ENCODE data around the gene RGMA.

Gene RGMA

GRCh38 chr15:93080451-93080850, 8.6 kb downstream of the RGMA start:
- Histone ChIP-seq H3K36me3 (ENCODE audit: control insufficient read depth in 2 of 2, insufficient read depth in 2 of 2, low read length in 2 of 2) (no peaks in the 10 kb centered on the region), H3K4me1 (ENCODE audit: control insufficient read depth in 2 of 2, insufficient read depth in 2 of 2, low read length in 2 of 2) (no peaks in the 10 kb centered on the region), H3K9ac (ENCODE audit: low read depth in 1 of 2, low read length in 2 of 2) (no peak overlapping the region), H3K27ac (ENCODE audit: low read depth in 2 of 2, low read length in 2 of 2) (no peak overlapping the region), H3K27me3 (ENCODE audit: control insufficient read depth in 2 of 2, insufficient read depth in 2 of 2, low read length in 2 of 2) (peaks cover 0 to 5% of the 10 kb centered on the region in 2 donors), H3K9me3 (ENCODE audit: control insufficient read depth in 2 of 2, low read length in 2 of 2) (no peaks in the 10 kb centered on the region), H3K4me3 (ENCODE audit: low read length in 2 of 2) (no peak overlapping the region)

DNA sequence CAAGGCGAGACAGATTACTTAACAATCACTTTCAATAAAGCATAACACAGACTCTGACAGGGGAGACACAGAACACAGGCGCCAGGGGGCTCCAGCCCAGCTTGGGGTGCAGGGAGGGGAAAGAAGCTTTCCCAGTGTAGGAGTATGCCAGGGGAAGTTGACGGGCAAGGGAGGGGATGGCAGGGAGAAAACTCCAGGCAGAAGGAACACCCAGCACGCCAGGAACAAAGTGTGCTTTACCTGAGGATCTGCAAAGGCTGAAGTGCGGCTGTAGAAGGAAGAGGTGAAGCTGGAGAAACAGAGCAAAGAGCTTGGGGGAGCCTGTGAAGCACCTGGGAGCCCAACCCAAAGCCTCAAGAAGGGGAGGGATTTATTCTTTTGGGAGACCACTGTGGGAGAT, 12.1 kb downstream of the RGMA start:
- Histone ChIP-seq H3K4me3 (ENCODE audit: low read length in 2 of 2) (no peak overlapping the region), H3K36me3 (ENCODE audit: control insufficient read depth in 2 of 2, insufficient read depth in 2 of 2, low read length in 2 of 2) (no peaks in the 10 kb centered on the region), H3K27me3 (ENCODE audit: control insufficient read depth in 2 of 2, insufficient read depth in 2 of 2, low read length in 2 of 2) (peaks cover 13 to 19% of the 10 kb centered on the region in 2 donors), H3K27ac (ENCODE audit: low read depth in 2 of 2, low read length in 2 of 2) (no peak overlapping the region), H3K9me3 (ENCODE audit: control insufficient read depth in 2 of 2, low read length in 2 of 2) (no peaks in the 10 kb centered on the region), H3K4me1 (ENCODE audit: control insufficient read depth in 2 of 2, insufficient read depth in 2 of 2, low read length in 2 of 2) (peaks cover 0 to 2% of the 10 kb centered on the region in 2 donors), H3K9ac (ENCODE audit: low read depth in 1 of 2, low read length in 2 of 2) (no peak overlapping the region)

- peaks cover 0 to 2% of the 10 kb centered on the region in 2 donors for H3K4me1 ChIP-seq (ENCODE audit: control insufficient read depth in 2 of 2, insufficient read depth in 2 of 2, low read length in 2 of 2)
Measured at GRCh38 chr15:93076217-93076616, 12.8 kb downstream of the RGMA start.

GRCh38 chr15:93074599-93074998, 14.4 kb downstream of the RGMA start:
- Histone ChIP-seq H3K4me1 (ENCODE audit: control insufficient read depth in 2 of 2, insufficient read depth in 2 of 2, low read length in 2 of 2) (peaks cover 2% of the 10 kb centered on the region in 2 donors), H3K27ac (ENCODE audit: low read depth in 2 of 2, low read length in 2 of 2) (no peak overlapping the region), H3K9ac (ENCODE audit: low read depth in 1 of 2, low read length in 2 of 2) (no peak overlapping the region), H3K36me3 (ENCODE audit: control insufficient read depth in 2 of 2, insufficient read depth in 2 of 2, low read length in 2 of 2) (no peaks in the 10 kb centered on the region), H3K9me3 (ENCODE audit: control insufficient read depth in 2 of 2, low read length in 2 of 2) (no peaks in the 10 kb centered on the region), H3K4me3 (ENCODE audit: low read length in 2 of 2) (no peak overlapping the region), H3K27me3 (ENCODE audit: control insufficient read depth in 2 of 2, insufficient read depth in 2 of 2, low read length in 2 of 2) (peaks cover 18 to 27% of the 10 kb centered on the region in 2 donors)

More at GRCh38 chr15:93076217-93076616, 12.8 kb downstream of the RGMA start:
- no peak overlapping the region for H3K9ac ChIP-seq (ENCODE audit: low read depth in 1 of 2, low read length in 2 of 2)
- no peak overlapping the region for H3K4me3 ChIP-seq (ENCODE audit: low read length in 2 of 2)
- no peaks in the 10 kb centered on the region for H3K36me3 ChIP-seq (ENCODE audit: control insufficient read depth in 2 of 2, insufficient read depth in 2 of 2, low read length in 2 of 2)
- H3K27ac ChIP-seq (ENCODE audit: low read depth in 2 of 2, low read length in 2 of 2) = no peak overlapping the region
- H3K9me3 ChIP-seq (ENCODE audit: control insufficient read depth in 2 of 2, low read length in 2 of 2) = no peaks in the 10 kb centered on the region
- peaks cover 18 to 25% of the 10 kb centered on the region in 2 donors for H3K27me3 ChIP-seq (ENCODE audit: control insufficient read depth in 2 of 2, insufficient read depth in 2 of 2, low read length in 2 of 2)

GRCh38 chr15:93073465-93073952, 15.5 kb downstream of the RGMA start:
- Histone ChIP-seq H3K9ac (ENCODE audit: low read depth in 1 of 2, low read length in 2 of 2) (peak overlapping the region in 1 of 2 donors; percentile 38), H3K4me1 (ENCODE audit: control insufficient read depth in 2 of 2, insufficient read depth in 2 of 2, low read length in 2 of 2) (peaks cover 2% of the 10 kb centered on the region in 2 donors)

DNA sequence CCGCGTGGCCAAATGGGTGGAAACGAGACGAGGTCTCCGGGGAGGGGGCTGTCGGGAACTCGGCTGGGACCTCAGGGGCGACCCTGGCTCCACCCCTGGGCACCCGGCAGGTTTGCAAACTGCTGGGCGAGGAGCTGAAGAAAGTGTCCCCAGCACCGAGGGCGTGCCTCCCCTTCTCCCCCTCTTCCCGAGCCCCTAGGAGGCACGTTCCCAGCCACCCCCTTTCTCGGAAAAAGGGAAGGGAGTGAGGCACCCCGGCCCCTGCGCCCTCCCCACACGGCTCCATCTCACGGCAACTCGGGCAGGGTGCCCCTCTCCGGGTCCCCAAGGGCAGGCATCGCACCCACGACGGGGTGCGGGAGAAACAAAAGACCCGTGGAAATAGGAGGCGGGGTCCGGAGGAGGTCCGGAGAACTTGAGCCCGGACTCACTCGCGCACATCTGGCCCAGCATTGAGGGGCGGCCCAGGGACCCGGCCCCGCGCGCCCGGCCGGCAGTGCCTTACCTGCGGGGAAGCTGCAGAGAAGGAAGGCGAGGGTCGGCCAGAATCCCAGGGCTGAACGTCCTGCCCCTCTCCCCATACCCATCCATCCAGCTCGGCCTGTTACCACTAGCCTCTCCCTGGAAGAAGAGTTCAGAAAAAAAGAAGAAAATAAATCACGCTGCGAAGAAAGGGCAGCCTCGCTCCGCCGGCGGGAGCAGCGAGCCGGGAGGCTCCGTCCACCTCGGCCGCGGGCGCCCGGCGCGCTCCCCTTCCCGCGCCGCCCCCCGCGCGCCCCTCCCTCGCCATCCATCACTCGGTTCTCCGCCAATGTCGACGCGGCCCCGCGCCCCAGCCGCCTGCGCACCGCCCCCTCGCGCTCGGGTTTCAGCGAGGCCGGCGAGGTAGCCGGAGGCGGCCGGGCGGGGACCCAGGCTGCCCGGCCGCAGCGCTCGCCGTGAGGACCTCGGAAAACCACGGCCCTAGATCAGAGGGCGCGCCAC, 16.3 kb downstream of the RGMA start:
- H3K36me3 ChIP-seq (ENCODE audit: control insufficient read depth in 2 of 2, insufficient read depth in 2 of 2, low read length in 2 of 2) = no peaks in the 10 kb centered on the region
- peaks cover 2% of the 10 kb centered on the region in 2 donors for H3K4me1 ChIP-seq (ENCODE audit: control insufficient read depth in 2 of 2, insufficient read depth in 2 of 2, low read length in 2 of 2)
- peaks cover 18 to 27% of the 10 kb centered on the region in 2 donors for H3K27me3 ChIP-seq (ENCODE audit: control insufficient read depth in 2 of 2, insufficient read depth in 2 of 2, low read length in 2 of 2)
- H3K9me3 ChIP-seq (ENCODE audit: control insufficient read depth in 2 of 2, low read length in 2 of 2) = no peaks in the 10 kb centered on the region
- H3K27ac ChIP-seq (ENCODE audit: low read depth in 2 of 2, low read length in 2 of 2) = peak overlapping the region; percentile 61 to 62
- H3K4me3 ChIP-seq (ENCODE audit: low read length in 2 of 2) = peak overlapping the region; percentile 54 to 58
- peak overlapping the region; percentile 24 to 54 for H3K9ac ChIP-seq (ENCODE audit: low read depth in 1 of 2, low read length in 2 of 2)

More at GRCh38 chr15:93073465-93073952, 15.5 kb downstream of the RGMA start:
- Histone ChIP-seq H3K9me3 (ENCODE audit: control insufficient read depth in 2 of 2, low read length in 2 of 2) (no peaks in the 10 kb centered on the region), H3K36me3 (ENCODE audit: control insufficient read depth in 2 of 2, insufficient read depth in 2 of 2, low read length in 2 of 2) (no peaks in the 10 kb centered on the region), H3K27me3 (ENCODE audit: control insufficient read depth in 2 of 2, insufficient read depth in 2 of 2, low read length in 2 of 2) (peaks cover 18 to 27% of the 10 kb centered on the region in 2 donors), H3K4me3 (ENCODE audit: low read length in 2 of 2) (peak overlapping the region in 1 of 2 donors; percentile 42), H3K27ac (ENCODE audit: low read depth in 2 of 2, low read length in 2 of 2) (peak overlapping the region; percentile 51 to 61)

- Histone ChIP-seq H3K27me3 (ENCODE audit: control insufficient read depth in 2 of 2, insufficient read depth in 2 of 2, low read length in 2 of 2) (peaks cover 18 to 27% of the 10 kb centered on the region in 2 donors), H3K36me3 (ENCODE audit: control insufficient read depth in 2 of 2, insufficient read depth in 2 of 2, low read length in 2 of 2) (no peaks in the 10 kb centered on the region), H3K9me3 (ENCODE audit: control insufficient read depth in 2 of 2, low read length in 2 of 2) (no peaks in the 10 kb centered on the region), H3K9ac (ENCODE audit: low read depth in 1 of 2, low read length in 2 of 2) (peak overlapping the region; percentile 24 to 54), H3K27ac (ENCODE audit: low read depth in 2 of 2, low read length in 2 of 2) (peak overlapping the region; percentile 61 to 62), H3K4me1 (ENCODE audit: control insufficient read depth in 2 of 2, insufficient read depth in 2 of 2, low read length in 2 of 2) (peaks cover 2% of the 10 kb centered on the region in 2 donors), H3K4me3 (ENCODE audit: low read length in 2 of 2) (peak overlapping the region; percentile 54 to 58)
Measured at GRCh38 chr15:93072011-93072410, 17.0 kb downstream of the RGMA start.

- H3K9me3 ChIP-seq (ENCODE audit: control insufficient read depth in 2 of 2, low read length in 2 of 2) = no peaks in the 10 kb centered on the region
- H3K27ac ChIP-seq (ENCODE audit: low read depth in 2 of 2, low read length in 2 of 2) = peak overlapping the region in 1 of 2 donors; percentile 48
- peaks cover 2% of the 10 kb centered on the region in 2 donors for H3K4me1 ChIP-seq (ENCODE audit: control insufficient read depth in 2 of 2, insufficient read depth in 2 of 2, low read length in 2 of 2)
- H3K36me3 ChIP-seq (ENCODE audit: control insufficient read depth in 2 of 2, insufficient read depth in 2 of 2, low read length in 2 of 2) = no peaks in the 10 kb centered on the region
- peak overlapping the region; percentile 6 to 43 for H3K9ac ChIP-seq (ENCODE audit: low read depth in 1 of 2, low read length in 2 of 2)
- H3K27me3 ChIP-seq (ENCODE audit: control insufficient read depth in 2 of 2, insufficient read depth in 2 of 2, low read length in 2 of 2) = peaks cover 18 to 27% of the 10 kb centered on the region in 2 donors
- peak overlapping the region; percentile 50 to 58 for H3K4me3 ChIP-seq (ENCODE audit: low read length in 2 of 2)
Measured at GRCh38 chr15:93071469-93071936, 17.5 kb downstream of the RGMA start.

DNA sequence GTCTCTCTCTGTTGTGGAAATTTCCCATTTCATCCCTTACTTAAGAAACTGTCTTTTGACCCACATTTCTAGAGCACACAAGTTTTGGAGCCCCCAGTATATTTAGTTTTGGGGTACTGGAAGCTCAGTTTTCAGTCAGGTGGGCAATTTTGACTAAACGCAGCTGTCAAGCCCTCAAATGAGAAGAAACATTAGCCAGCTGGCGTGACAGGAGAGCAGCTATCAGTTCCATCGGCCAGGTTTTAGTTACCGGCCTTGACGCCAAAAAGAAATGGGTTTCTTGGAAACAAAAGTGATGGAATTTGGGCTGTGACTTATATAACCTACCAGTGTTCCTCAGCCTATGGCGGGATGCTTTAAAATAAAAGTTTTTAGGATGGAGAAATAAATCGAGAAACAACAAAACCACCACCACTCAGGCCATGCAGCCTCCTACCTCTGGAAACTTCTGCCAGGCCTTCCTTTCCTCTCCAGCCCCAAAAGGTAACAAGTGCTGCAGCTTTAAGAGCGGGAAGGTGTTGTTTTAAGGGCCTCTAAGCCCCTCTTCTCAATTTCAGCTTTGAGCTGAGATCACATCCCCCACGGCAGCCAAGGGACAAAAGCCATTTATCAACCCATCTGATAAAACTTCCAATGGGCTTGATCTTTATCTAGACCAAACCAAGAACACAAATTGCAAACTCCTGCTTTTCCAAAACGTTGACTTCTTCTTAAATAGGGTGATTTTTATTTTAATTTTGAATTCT, 18.3 kb downstream of the RGMA start:
- Histone ChIP-seq H3K27ac (ENCODE audit: low read depth in 2 of 2, low read length in 2 of 2) (no peak overlapping the region), H3K4me1 (ENCODE audit: control insufficient read depth in 2 of 2, insufficient read depth in 2 of 2, low read length in 2 of 2) (peaks cover 2% of the 10 kb centered on the region in 2 donors), H3K27me3 (ENCODE audit: control insufficient read depth in 2 of 2, insufficient read depth in 2 of 2, low read length in 2 of 2) (peaks cover 18 to 27% of the 10 kb centered on the region in 2 donors), H3K9ac (ENCODE audit: low read depth in 1 of 2, low read length in 2 of 2) (no peak overlapping the region), H3K4me3 (ENCODE audit: low read length in 2 of 2) (peak overlapping the region; percentile 50 to 58), H3K9me3 (ENCODE audit: control insufficient read depth in 2 of 2, low read length in 2 of 2) (no peaks in the 10 kb centered on the region), H3K36me3 (ENCODE audit: control insufficient read depth in 2 of 2, insufficient read depth in 2 of 2, low read length in 2 of 2) (no peaks in the 10 kb centered on the region)

Measured in mucosa of rectum (tissue), 2 donors.